GM23338 (cell line): ENCODE measurements around the gene RAD51AP1. TPM values are rescaled to one million over a fixed set of nuclear protein-coding genes. Genes with fewer than 3 reads are reported as not detected.
"Not testable (repeated sequence)": the region's sequence is repeated elsewhere in the genome, so short reads cannot be mapped to it uniquely, and the experiment has no call there.

Experiments
- ATAC-seq: fragments of 200-7000 bp; cut with Tn5 transposase; 3 replicates; pipeline ENCODE4 v1.9.1; 2020
- DNase-seq: peaks from one replicate; pipeline ENCODE4 v3.0.0-alpha.2; 2015; ENCODE audit warnings: low spot score
- H2AFZ ChIP-seq: fragments of 200-600 bp; sonication (generic); 2 replicates; pipeline ENCODE4 v1.8.0; 2016; ENCODE audit warnings: antibody characterized with exemption, mild to moderate bottlenecking, moderate library complexity
- H3F3A ChIP-seq: fragments of 200-600 bp; sonication (generic); replicated peaks from 2 replicates; pipeline ENCODE4 v1.8.0; 2017; ENCODE audit warnings: antibody characterized with exemption, mixed run types, low read depth
- H3K27ac ChIP-seq: fragments of 200-600 bp; sonication (generic); 2 replicates; pipeline ENCODE4 v1.6.1; 2016; ENCODE audit warnings: low read depth
- H3K27me3 ChIP-seq: fragments of 200-600 bp; sonication (generic); 2 replicates; pipeline ENCODE4 v1.8.0; 2016; ENCODE audit warnings: mild to moderate bottlenecking, mixed run types, moderate library complexity; ENCODE audit not compliant: insufficient read depth
- H3K36me3 ChIP-seq: fragments of 200-600 bp; sonication (generic); 2 replicates; pipeline ENCODE4 v1.8.0; 2016; ENCODE audit warnings: mild to moderate bottlenecking; ENCODE audit not compliant: insufficient read depth
- H3K4me1 ChIP-seq: fragments of 200-600 bp; sonication (generic); 2 replicates; pipeline ENCODE4 v1.8.0; 2016; ENCODE audit warnings: mild to moderate bottlenecking, moderate library complexity; ENCODE audit not compliant: insufficient read depth
- H3K4me2 ChIP-seq: fragments of 200-600 bp; sonication (generic); 2 replicates; pipeline ENCODE4 v1.7.1; 2017; ENCODE audit warnings: mixed run types
- H3K4me3 ChIP-seq: fragments of 200-600 bp; sonication (generic); 2 replicates; pipeline ENCODE4 v1.6.1; 2016; ENCODE audit warnings: mixed run types
- H3K79me2 ChIP-seq: fragments of 200-600 bp; sonication (generic); replicated peaks from 2 replicates; pipeline ENCODE4 v1.8.0; 2017; ENCODE audit warnings: mild to moderate bottlenecking; ENCODE audit not compliant: insufficient read depth
- H3K9me2 ChIP-seq: fragments of 200-600 bp; sonication (generic); 2 replicates; pipeline ENCODE4 v1.8.0; 2017; ENCODE audit not compliant: insufficient read depth
- H4K20me1 ChIP-seq: fragments of 200-600 bp; sonication (generic); replicated peaks from 2 replicates; pipeline ENCODE4 v1.8.0; 2017; ENCODE audit warnings: mild to moderate bottlenecking; ENCODE audit not compliant: insufficient read depth
- H3K27ac Mint-ChIP-seq: 2 replicates; pipeline ENCODE4 v1.8.0; 2020; ENCODE audit warnings: inconsistent platforms, mild to moderate bottlenecking, moderate library complexity, mixed read lengths
- H3K27me3 Mint-ChIP-seq: 3 replicates; pipeline ENCODE4 v1.8.0; 2022; ENCODE audit warnings: low read depth, mild to moderate bottlenecking, moderate library complexity, mixed read lengths, inconsistent platforms; ENCODE audit not compliant: insufficient read depth, poor library complexity
- H3K36me3 Mint-ChIP-seq: 3 replicates; pipeline ENCODE4 v1.8.0; 2021; ENCODE audit warnings: low read depth, mild to moderate bottlenecking, inconsistent platforms, moderate library complexity, mixed read lengths
- H3K4me1 Mint-ChIP-seq: 3 replicates; pipeline ENCODE4 v1.8.0; 2020; ENCODE audit warnings: mild to moderate bottlenecking, inconsistent platforms, mixed read lengths
- H3K4me3 Mint-ChIP-seq: 3 replicates; pipeline ENCODE4 v1.8.0; 2021; ENCODE audit warnings: moderate library complexity, mild to moderate bottlenecking, inconsistent platforms, mixed read lengths
- H3K9me3 Mint-ChIP-seq: 3 replicates; pipeline ENCODE4 v1.8.0; 2020; ENCODE audit warnings: moderate library complexity, mild to moderate bottlenecking, inconsistent platforms, mixed read lengths
- CTCF ChIP-seq, 2 experiments: fragments of 200-600 bp in 1 of 2; sonication (generic) in 1 of 2; conservative IDR thresholded peaks; 2 replicates each; pipeline versions ENCODE4 v1.5.1 to v1.6.1; 2016 to 2017; ENCODE audit warnings: antibody characterized with exemption in 2 of 2, low read depth in 2 of 2, mild to moderate bottlenecking in 2 of 2, moderate library complexity in 1 of 2
- EZH2phosphoT487 ChIP-seq: fragments of 200-600 bp; sonication (generic); IDR thresholded peaks from one replicate; pipeline ENCODE4 v1.8.1; 2018; ENCODE audit warnings: antibody characterized with exemption; ENCODE audit not compliant: unreplicated experiment
- JUNB ChIP-seq: IDR thresholded peaks from one replicate; pipeline ENCODE4 v1.6.1; 2016; ENCODE audit warnings: antibody characterized with exemption; ENCODE audit not compliant: unreplicated experiment
- NANOG ChIP-seq: IDR thresholded peaks from 2 replicates; pipeline ENCODE4 v1.6.1; 2016; ENCODE audit warnings: antibody characterized with exemption, borderline replicate concordance
- STAT1 ChIP-seq: IDR thresholded peaks from one replicate; pipeline ENCODE4 v1.6.1; 2016; ENCODE audit warnings: antibody characterized with exemption; ENCODE audit not compliant: unreplicated experiment
- ZNF114 ChIP-seq: fragments of 250-450 bp; sonication (Bioruptor Pico); IDR thresholded peaks from 2 replicates; pipeline ENCODE4 v1.5.0; 2020; ENCODE audit warnings: mild to moderate bottlenecking, moderate library complexity
- ZNF331 ChIP-seq: fragments of 250-450 bp; sonication (Bioruptor Pico); IDR thresholded peaks from 2 replicates; pipeline ENCODE4 v1.5.0; 2020; ENCODE audit warnings: low read depth, mild to moderate bottlenecking, moderate library complexity
- polyA plus RNA-seq: library from polyadenylated mRNA; unstranded; fragments of >200 nt; fragmentation: Nextera tagmentation; extraction: Ambion mirVana; gene quantifications from 2 replicates; pipeline ENCODE4 v1.2.1, GENCODE V29; 2016
- total RNA-seq: library from RNA; depleted of rRNA; stranded (reverse); fragments of >200 nt; shearing (Covaris generic); gene quantifications from 2 replicates; pipeline ENCODE4 v1.2.3, GENCODE V29; 2014
- TF ChIP-seq, protein P1 (sequence below): fragments of 250-450 bp; sonication (Bioruptor Pico); IDR thresholded peaks from 2 replicates; pipeline ENCODE4 v1.5.0; 2020; ENCODE audit warnings: mild to moderate bottlenecking, moderate library complexity

RAD51AP1 gene
- total and polyA plus RNA-seq, 2 experiments from 2014 or later, result 75.2 to 119 TPM

GRCh38 chr12:4508503-4508902, 30.2 kb upstream of the RAD51AP1 start:
- not testable (repeated sequence) for DNase-seq, H3K4me1 Mint-ChIP-seq, H3K27me3 Mint-ChIP-seq, H4K20me1 ChIP-seq, H3K4me1 ChIP-seq, H3K36me3 Mint-ChIP-seq, H3F3A ChIP-seq, H3K9me3 Mint-ChIP-seq, H3K36me3 ChIP-seq, H3K79me2 ChIP-seq, H3K27me3 ChIP-seq, H3K9me2 ChIP-seq
- H2AFZ ChIP-seq, result peak overlapping the region; percentile 45; the same call in 1 of the 2 replicates
- peak; percentile 78 for ATAC-seq
- peak overlapping the region; percentile 70 for H3K4me2 ChIP-seq
- peak overlapping the region; percentile 69 for H3K27ac Mint-ChIP-seq
- H3K27ac ChIP-seq, result peak overlapping the region; percentile 21; the same call in 1 of the 2 replicates
- H3K4me3 ChIP-seq, result peak overlapping the region; percentile 43
- H3K4me3 Mint-ChIP-seq, result peak overlapping the region; percentile 48

GRCh38 chr12:4509269-4509668, 29.4 kb upstream of the RAD51AP1 start:
- H3K4me1 ChIP-seq, H3K36me3 Mint-ChIP-seq, H3K36me3 ChIP-seq, H4K20me1 ChIP-seq, H3K9me2 ChIP-seq, H3F3A ChIP-seq, H3K27ac ChIP-seq, H3K4me1 Mint-ChIP-seq, DNase-seq, H3K79me2 ChIP-seq, H3K27me3 Mint-ChIP-seq, H3K27ac Mint-ChIP-seq, H3K27me3 ChIP-seq, H3K9me3 Mint-ChIP-seq, H2AFZ ChIP-seq: not testable (repeated sequence)
- 0 out of 3 replicates have a peak, but pooled peaks have one; percentile 26 for ATAC-seq
- H3K4me2 ChIP-seq, result peak overlapping the region; percentile 62; the same call in 1 of the 2 replicates
- H3K4me3 Mint-ChIP-seq, result 0 out of 3 replicates have a peak overlapping the region, but pooled peaks have one; percentile 24
- H3K4me3 ChIP-seq, result peak overlapping the region; percentile 32; the same call in 1 of the 2 replicates

DNA sequence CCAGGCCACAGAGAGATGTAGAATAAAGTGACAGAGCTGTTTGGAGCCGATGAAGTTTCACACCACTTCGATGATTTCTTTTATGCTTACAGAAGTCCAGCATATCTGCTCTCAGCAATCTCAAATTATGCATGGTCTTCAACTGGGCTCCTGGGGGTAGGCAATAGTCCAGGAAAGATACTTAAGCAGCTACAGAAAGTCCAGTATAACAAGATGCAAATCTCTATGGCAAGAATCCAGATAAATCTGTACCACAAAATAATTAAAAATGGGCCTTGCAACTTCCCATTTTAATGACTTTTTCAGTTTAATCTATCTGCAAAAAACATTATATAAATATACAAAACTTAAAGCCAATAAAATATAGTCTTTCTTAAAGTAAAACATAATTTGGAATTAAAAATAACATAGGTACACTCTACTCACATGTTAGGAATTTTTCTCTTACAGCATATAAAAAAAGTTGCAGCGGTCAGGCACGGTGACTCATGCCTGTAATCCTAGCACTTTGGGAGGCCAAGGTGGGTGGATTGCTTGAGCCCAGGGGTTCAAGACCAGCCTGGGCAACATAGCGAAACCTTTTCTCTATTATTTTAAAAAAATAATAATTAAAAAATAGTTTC, 20.5 kb upstream of the RAD51AP1 start:
- ATAC-seq (no peak), DNase-seq (no peak)
- TF ChIP-seq STAT1 (no peak), JUNB (no peak), ZNF331 (no peak), NANOG (no peak), EZH2phosphoT487 (no peak), CTCF (conservative IDR thresholded peaks at IDR 0.05; ENCODE audit: low read depth in 2 of 2) (no peak), ZNF114 (CRISPR knock-in tag) (no peak)
- TF ChIP-seq, protein P1, sequence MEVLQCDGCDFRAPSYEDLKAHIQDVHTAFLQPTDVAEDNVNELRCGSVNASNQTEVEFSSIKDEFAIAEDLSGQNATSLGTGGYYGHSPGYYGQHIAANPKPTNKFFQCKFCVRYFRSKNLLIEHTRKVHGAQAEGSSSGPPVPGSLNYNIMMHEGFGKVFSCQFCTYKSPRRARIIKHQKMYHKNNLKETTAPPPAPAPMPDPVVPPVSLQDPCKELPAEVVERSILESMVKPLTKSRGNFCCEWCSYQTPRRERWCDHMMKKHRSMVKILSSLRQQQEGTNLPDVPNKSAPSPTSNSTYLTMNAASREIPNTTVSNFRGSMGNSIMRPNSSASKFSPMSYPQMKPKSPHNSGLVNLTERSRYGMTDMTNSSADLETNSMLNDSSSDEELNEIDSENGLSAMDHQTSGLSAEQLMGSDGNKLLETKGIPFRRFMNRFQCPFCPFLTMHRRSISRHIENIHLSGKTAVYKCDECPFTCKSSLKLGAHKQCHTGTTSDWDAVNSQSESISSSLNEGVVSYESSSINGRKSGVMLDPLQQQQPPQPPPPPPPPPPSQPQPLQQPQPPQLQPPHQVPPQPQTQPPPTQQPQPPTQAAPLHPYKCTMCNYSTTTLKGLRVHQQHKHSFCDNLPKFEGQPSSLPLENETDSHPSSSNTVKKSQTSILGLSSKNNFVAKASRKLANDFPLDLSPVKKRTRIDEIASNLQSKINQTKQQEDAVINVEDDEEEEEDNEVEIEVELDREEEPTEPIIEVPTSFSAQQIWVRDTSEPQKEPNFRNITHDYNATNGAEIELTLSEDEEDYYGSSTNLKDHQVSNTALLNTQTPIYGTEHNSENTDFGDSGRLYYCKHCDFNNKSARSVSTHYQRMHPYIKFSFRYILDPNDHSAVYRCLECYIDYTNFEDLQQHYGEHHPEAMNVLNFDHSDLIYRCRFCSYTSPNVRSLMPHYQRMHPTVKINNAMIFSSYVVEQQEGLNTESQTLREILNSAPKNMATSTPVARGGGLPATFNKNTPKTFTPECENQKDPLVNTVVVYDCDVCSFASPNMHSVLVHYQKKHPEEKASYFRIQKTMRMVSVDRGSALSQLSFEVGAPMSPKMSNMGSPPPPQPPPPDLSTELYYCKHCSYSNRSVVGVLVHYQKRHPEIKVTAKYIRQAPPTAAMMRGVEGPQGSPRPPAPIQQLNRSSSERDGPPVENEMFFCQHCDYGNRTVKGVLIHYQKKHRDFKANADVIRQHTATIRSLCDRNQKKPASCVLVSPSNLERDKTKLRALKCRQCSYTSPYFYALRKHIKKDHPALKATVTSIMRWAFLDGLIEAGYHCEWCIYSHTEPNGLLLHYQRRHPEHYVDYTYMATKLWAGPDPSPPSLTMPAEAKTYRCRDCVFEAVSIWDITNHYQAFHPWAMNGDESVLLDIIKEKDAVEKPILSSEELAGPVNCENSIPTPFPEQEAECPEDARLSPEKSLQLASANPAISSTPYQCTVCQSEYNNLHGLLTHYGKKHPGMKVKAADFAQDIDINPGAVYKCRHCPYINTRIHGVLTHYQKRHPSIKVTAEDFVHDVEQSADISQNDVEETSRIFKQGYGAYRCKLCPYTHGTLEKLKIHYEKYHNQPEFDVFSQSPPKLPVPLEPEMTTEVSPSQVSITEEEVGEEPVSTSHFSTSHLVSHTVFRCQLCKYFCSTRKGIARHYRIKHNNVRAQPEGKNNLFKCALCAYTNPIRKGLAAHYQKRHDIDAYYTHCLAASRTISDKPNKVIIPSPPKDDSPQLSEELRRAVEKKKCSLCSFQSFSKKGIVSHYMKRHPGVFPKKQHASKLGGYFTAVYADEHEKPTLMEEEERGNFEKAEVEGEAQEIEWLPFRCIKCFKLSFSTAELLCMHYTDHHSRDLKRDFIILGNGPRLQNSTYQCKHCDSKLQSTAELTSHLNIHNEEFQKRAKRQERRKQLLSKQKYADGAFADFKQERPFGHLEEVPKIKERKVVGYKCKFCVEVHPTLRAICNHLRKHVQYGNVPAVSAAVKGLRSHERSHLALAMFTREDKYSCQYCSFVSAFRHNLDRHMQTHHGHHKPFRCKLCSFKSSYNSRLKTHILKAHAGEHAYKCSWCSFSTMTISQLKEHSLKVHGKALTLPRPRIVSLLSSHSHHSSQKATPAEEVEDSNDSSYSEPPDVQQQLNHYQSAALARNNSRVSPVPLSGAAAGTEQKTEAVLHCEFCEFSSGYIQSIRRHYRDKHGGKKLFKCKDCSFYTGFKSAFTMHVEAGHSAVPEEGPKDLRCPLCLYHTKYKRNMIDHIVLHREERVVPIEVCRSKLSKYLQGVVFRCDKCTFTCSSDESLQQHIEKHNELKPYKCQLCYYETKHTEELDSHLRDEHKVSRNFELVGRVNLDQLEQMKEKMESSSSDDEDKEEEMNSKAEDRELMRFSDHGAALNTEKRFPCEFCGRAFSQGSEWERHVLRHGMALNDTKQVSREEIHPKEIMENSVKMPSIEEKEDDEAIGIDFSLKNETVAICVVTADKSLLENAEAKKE (CRISPR knock-in tag), result no peak

More for the DNA sequence above, 20.5 kb upstream of the RAD51AP1 start:
- H3K36me3 ChIP-seq, result no peaks in the 10 kb centered on the region; the same call in 1 of the 2 replicates
- no peak overlapping the region for H3K4me3 ChIP-seq
- H3K27ac Mint-ChIP-seq, result no peak overlapping the region
- peaks cover 2% of the 10 kb centered on the region; the same call in 1 of the 3 replicates for H3K9me3 Mint-ChIP-seq
- no peaks in the 10 kb centered on the region for H3K9me2 ChIP-seq
- H3K79me2 ChIP-seq, result no peaks in the 10 kb centered on the region
- no peaks in the 10 kb centered on the region for H3F3A ChIP-seq
- H3K36me3 Mint-ChIP-seq, result peaks cover 16% of the 10 kb centered on the region; the same call in 2 of the 3 replicates
- H3K4me3 Mint-ChIP-seq, result no peak overlapping the region
- no peak overlapping the region for H3K27ac ChIP-seq
- H3K4me1 ChIP-seq, result no peaks in the 10 kb centered on the region
- H3K27me3 ChIP-seq, result no peaks in the 10 kb centered on the region
- H3K27me3 Mint-ChIP-seq, result no peaks in the 10 kb centered on the region
- no peak overlapping the region for H2AFZ ChIP-seq
- no peak overlapping the region for H3K4me2 ChIP-seq
- H3K4me1 Mint-ChIP-seq, result peaks cover 10% of the 10 kb centered on the region; the same call in 2 of the 3 replicates
- H4K20me1 ChIP-seq, result no peaks in the 10 kb centered on the region
